Liver (tissue), 9 donors: Measurements from ENCODE around the gene ATAT1. TPM values are rescaled to one million over a fixed set of nuclear protein-coding genes. Genes with fewer than 3 reads are reported as not detected.

ENCODE experiments used
- DNase-seq: peaks from one replicate; pipeline ENCODE4 v3.0.0-alpha.2; 2017; ENCODE audit warnings: low spot score
- H3K27ac ChIP-seq, 2 donors: one replicate each; pipeline ENCODE4 v1.7.0; 2013; ENCODE audit warnings: inconsistent platforms in 2 of 2, low read length in 2 of 2, control low read depth in 1 of 2, low read depth in 1 of 2, mild to moderate bottlenecking in 1 of 2
- H3K27me3 ChIP-seq, 4 donors: one replicate each; pipeline versions ENCODE4 v1.6.1 to v1.7.0; 2013; ENCODE audit warnings: low read length in 3 of 4, inconsistent platforms in 1 of 4, mild to moderate bottlenecking in 1 of 4, moderate library complexity in 1 of 4; ENCODE audit not compliant: control insufficient read depth in 4 of 4, insufficient read depth in 4 of 4
- H3K36me3 ChIP-seq, 4 donors: one replicate each; pipeline versions ENCODE4 v1.6.1 to v1.7.0; 2013; ENCODE audit warnings: low read length in 3 of 4, mild to moderate bottlenecking in 3 of 4, low read depth in 1 of 4, moderate library complexity in 1 of 4; ENCODE audit not compliant: control insufficient read depth in 4 of 4, insufficient read depth in 3 of 4
- H3K4me1 ChIP-seq, 4 donors: one replicate each; pipeline versions ENCODE4 v1.6.1 to v1.7.0; 2013; ENCODE audit warnings: low read length in 3 of 4, mild to moderate bottlenecking in 3 of 4, moderate library complexity in 1 of 4; ENCODE audit not compliant: control insufficient read depth in 4 of 4, insufficient read depth in 4 of 4
- H3K4me3 ChIP-seq, 3 donors: one replicate each; pipeline versions ENCODE4 v1.6.1 to v1.7.0; 2013; ENCODE audit warnings: low read length in 3 of 3, control low read depth in 1 of 3, low read depth in 1 of 3, mild to moderate bottlenecking in 1 of 3
- H3K9ac ChIP-seq, 2 donors: one replicate each; pipeline ENCODE4 v1.7.0; 2013; ENCODE audit warnings: low read length in 2 of 2, mild to moderate bottlenecking in 2 of 2, moderate library complexity in 2 of 2, control low read depth in 1 of 2, low read depth in 1 of 2
- H3K9me3 ChIP-seq, 4 donors: one replicate each; pipeline versions ENCODE4 v1.6.1 to v1.7.0; 2013; ENCODE audit warnings: low read length in 3 of 4; ENCODE audit not compliant: control insufficient read depth in 4 of 4
- EGR1 ChIP-seq, 2 donors: IDR thresholded peaks; 2 replicates each; pipeline ENCODE4 v1.6.1; 2016 to 2018; ENCODE audit warnings: antibody characterized with exemption in 2 of 2, low read depth in 2 of 2
- FOXA1 ChIP-seq: IDR thresholded peaks from 2 replicates; pipeline ENCODE4 v1.6.1; 2016; ENCODE audit warnings: antibody characterized with exemption
- GABPA ChIP-seq, 2 donors: IDR thresholded peaks in 1 of 2; conservative IDR thresholded peaks in 1 of 2; 2 replicates each; pipeline ENCODE4 v1.6.1; 2016; ENCODE audit warnings: antibody characterized with exemption in 2 of 2, mild to moderate bottlenecking in 1 of 2, moderate library complexity in 1 of 2
- HNF4A ChIP-seq, 2 donors: conservative IDR thresholded peaks; 2 replicates each; pipeline ENCODE4 v1.6.1; 2016; ENCODE audit warnings: antibody characterized with exemption in 2 of 2, mild to moderate bottlenecking in 2 of 2
- HNF4G ChIP-seq: IDR thresholded peaks from 2 replicates; pipeline ENCODE4 v1.6.1; 2016; ENCODE audit warnings: antibody characterized with exemption
- JUND ChIP-seq, 2 donors: IDR thresholded peaks; 2 replicates each; pipeline ENCODE4 v1.6.1; 2016; ENCODE audit warnings: antibody characterized with exemption in 2 of 2
- MAX ChIP-seq: IDR thresholded peaks from 2 replicates; pipeline ENCODE4 v1.6.1; 2016; ENCODE audit warnings: antibody characterized with exemption
- NR2F2 ChIP-seq: IDR thresholded peaks from 2 replicates; pipeline ENCODE4 v1.6.1; 2016; ENCODE audit warnings: antibody characterized with exemption
- RAD21 ChIP-seq, 2 donors: IDR thresholded peaks; 2 replicates each; pipeline ENCODE4 v1.6.1; 2016; ENCODE audit warnings: antibody characterized with exemption in 2 of 2, mild to moderate bottlenecking in 2 of 2
- REST ChIP-seq: IDR thresholded peaks from 2 replicates; pipeline ENCODE4 v1.6.1; 2016; ENCODE audit warnings: antibody characterized with exemption, mild to moderate bottlenecking
- RXRA ChIP-seq, 2 donors: IDR thresholded peaks; 2 replicates each; pipeline ENCODE4 v1.6.1; 2017 to 2018; ENCODE audit warnings: antibody characterized with exemption in 2 of 2, mild to moderate bottlenecking in 1 of 2
- SP1 ChIP-seq: IDR thresholded peaks from 2 replicates; pipeline ENCODE4 v1.6.1; 2018; ENCODE audit warnings: antibody characterized with exemption, mild to moderate bottlenecking
- TAF1 ChIP-seq: conservative IDR thresholded peaks from 2 replicates; pipeline ENCODE4 v1.6.1; 2016; ENCODE audit warnings: antibody characterized with exemption, mild to moderate bottlenecking
- YY1 ChIP-seq: IDR thresholded peaks from 2 replicates; pipeline ENCODE4 v1.6.1; 2016; ENCODE audit warnings: antibody characterized with exemption, mild to moderate bottlenecking
- ZBTB33 ChIP-seq: IDR thresholded peaks from 2 replicates; pipeline ENCODE4 v1.6.1; 2016; ENCODE audit warnings: antibody characterized with exemption
- WGBS: extraction: QIAGEN DNeasy Blood & Tissue Kit; methylation state at CpG from one replicate; pipeline ENCODE4 v1.1.7; 2013; 5-methylcytosine and 5-hydroxymethylcytosine counted together
- polyA plus RNA-seq, 2 donors: library from polyadenylated mRNA; stranded (reverse) in 1 of 2; unstranded in 1 of 2; fragments of 200-250 nt in 1 of 2; fragments of >200 nt in 1 of 2; fragmentation: Nextera tagmentation in 1 of 2; extraction: Ambion mirVana in 1 of 2; gene quantifications; one replicate each; pipeline versions ENCODE4 v1.2.1 to v1.2.3, GENCODE V29; 2013 to 2015
- total RNA-seq, 2 donors: library from RNA; depleted of rRNA; stranded (reverse); fragments of >200 nt; gene quantifications; one replicate each; pipeline ENCODE4 v1.2.3, GENCODE V29; 2014
- TF ChIP-seq, protein P1 (sequence below): fragments of 150-350 bp; IDR thresholded peaks from 2 replicates; pipeline ENCODE4 v1.5.1; 2017; ENCODE audit warnings: improper control_type of control experiment, low read depth, low read length; ENCODE audit not compliant: missing input control
- TF ChIP-seq, protein P2 (sequence below): IDR thresholded peaks from 2 replicates; pipeline ENCODE4 v1.6.1; 2016; ENCODE audit warnings: antibody characterized with exemption
- donor health status: healthy.
- donor health status: healthy.
- donor health status: healthy.
- donor health status: healthy.
- donor health status: healthy.

ATAT1 gene
- total and polyA plus RNA-seq, 4 donors, result 2.1 to 5.4 (median 3.0) TPM

DNA sequence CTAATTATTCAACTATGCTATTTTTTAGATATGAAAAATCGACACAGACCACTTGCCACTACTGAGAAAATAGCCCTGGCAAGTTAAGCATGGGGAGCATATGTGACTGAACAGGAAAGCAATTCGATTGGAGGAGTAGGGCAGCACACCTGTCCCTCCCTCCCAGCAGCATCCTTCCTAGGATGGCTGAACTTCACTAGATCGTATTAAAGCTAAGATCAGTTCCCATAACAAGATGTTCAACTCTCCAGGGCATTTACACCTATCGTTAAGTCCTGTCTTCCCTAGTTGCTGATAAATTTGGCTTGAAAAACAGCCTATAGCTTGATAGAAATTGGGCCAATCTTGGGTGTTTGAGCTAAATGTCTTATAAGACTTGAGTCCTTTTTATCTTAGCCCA, 16.6 kb upstream of the ATAT1 start (continued):
- no peak for TF ChIP-seq EGR1 (IDR thresholded peaks at IDR 0.05; ENCODE audit: low read depth in 2 of 2)

DNA sequence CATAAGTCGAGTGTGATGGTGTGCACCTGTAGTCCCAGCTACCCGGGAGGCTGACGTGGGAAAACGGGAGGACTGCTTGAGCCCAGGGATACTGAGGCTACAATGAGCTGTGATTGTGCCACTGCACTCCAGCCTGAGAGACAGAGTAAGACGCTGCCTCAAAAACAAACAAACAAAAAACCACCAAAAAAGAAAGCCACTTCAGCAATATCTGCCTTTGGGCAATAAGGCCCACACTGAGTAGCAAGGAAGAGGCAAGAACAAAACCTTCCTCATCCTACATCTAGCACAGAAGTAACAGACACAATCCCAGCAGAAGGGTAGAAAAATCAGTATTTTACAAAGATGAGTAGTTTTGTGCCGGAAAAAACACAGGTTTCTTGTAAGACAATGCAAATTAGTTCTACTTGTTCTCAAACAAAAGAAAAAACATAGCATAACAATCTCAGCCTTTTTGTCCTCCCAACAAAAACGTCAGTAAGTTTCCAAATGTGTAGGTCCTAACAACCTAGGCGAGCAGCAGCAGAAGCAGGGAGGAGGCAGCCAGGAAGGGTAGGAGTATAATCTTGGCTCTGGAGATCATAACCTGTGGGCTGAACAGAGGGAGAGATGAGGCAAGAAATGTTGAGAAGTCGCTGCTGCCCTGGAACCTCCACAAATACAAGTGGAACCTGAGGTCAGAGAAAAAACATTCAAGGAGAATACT, 15.4 kb upstream of the ATAT1 start:
- Histone ChIP-seq H3K27me3 (no peaks in the 10 kb centered on the region), H3K4me3 (no peak overlapping the region), H3K36me3 (peaks cover 7 to 34% (median 30%) of the 10 kb centered on the region in 4 donors), H3K27ac (no peak overlapping the region), H3K9ac (no peak overlapping the region), H3K4me1 (peaks cover 2 to 23% (median 7%) of the 10 kb centered on the region in 4 donors), H3K9me3 (no peaks in the 10 kb centered on the region)
- 75% methylated on average over 9 of the region's 9 CpGs for WGBS
- no peak for DNase-seq
- no peak for TF ChIP-seq JUND (IDR thresholded peaks at IDR 0.05)
- no peak for TF ChIP-seq FOXA1
- TF ChIP-seq, protein P1, sequence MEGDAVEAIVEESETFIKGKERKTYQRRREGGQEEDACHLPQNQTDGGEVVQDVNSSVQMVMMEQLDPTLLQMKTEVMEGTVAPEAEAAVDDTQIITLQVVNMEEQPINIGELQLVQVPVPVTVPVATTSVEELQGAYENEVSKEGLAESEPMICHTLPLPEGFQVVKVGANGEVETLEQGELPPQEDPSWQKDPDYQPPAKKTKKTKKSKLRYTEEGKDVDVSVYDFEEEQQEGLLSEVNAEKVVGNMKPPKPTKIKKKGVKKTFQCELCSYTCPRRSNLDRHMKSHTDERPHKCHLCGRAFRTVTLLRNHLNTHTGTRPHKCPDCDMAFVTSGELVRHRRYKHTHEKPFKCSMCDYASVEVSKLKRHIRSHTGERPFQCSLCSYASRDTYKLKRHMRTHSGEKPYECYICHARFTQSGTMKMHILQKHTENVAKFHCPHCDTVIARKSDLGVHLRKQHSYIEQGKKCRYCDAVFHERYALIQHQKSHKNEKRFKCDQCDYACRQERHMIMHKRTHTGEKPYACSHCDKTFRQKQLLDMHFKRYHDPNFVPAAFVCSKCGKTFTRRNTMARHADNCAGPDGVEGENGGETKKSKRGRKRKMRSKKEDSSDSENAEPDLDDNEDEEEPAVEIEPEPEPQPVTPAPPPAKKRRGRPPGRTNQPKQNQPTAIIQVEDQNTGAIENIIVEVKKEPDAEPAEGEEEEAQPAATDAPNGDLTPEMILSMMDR, result no peak
- TF ChIP-seq MAX, result no peak
- TF ChIP-seq HNF4G, result no peak
- TF ChIP-seq GABPA (IDR thresholded peaks at IDR 0.05 in 1 of 2, conservative IDR thresholded peaks at IDR 0.05 in 1 of 2), result no peak
- no peak for TF ChIP-seq YY1
- TF ChIP-seq TAF1, result no peak
- no peak for TF ChIP-seq SP1
- TF ChIP-seq RAD21 (IDR thresholded peaks at IDR 0.05), result no peak
- TF ChIP-seq REST, result no peak
- TF ChIP-seq HNF4A (conservative IDR thresholded peaks at IDR 0.05), result no peak
- TF ChIP-seq RXRA (IDR thresholded peaks at IDR 0.05), result no peak
- TF ChIP-seq NR2F2, result no peak
- TF ChIP-seq, protein P2, sequence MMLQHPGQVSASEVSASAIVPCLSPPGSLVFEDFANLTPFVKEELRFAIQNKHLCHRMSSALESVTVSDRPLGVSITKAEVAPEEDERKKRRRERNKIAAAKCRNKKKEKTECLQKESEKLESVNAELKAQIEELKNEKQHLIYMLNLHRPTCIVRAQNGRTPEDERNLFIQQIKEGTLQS, result no peak
- TF ChIP-seq ZBTB33, result no peak
